Stimulated activated CD4-positive, alpha-beta T cell treated with anti-CD3 and anti-CD28 coated beads, Interleukin-2, amount 100 ng/mL, for 4 hours (primary cell): ENCODE data around the gene SP5.
"Not testable (repeated sequence)": the region's sequence is repeated elsewhere in the genome, so short reads cannot be mapped to it uniquely, and the experiment has no call there.

Experiments
- DNase-seq: peaks from one replicate; pipeline ENCODE4 v3.0.0-alpha.2; 2020; ENCODE audit warnings: low read depth

Gene SP5

GRCh38 chr2:170739048-170739447 lies 23.9 kb downstream of the SP5 start:
- DNase-seq, result no peak

GRCh38 chr2:170739507-170740046 lies 24.4 kb downstream of the SP5 start:
- DNase-seq, result no peak

GRCh38 chr2:170740660-170741059 lies 25.5 kb downstream of the SP5 start:
- DNase-seq, result no peak

GRCh38 chr2:170742000-170742399 lies 26.9 kb downstream of the SP5 start:
- DNase-seq, result no peak

GRCh38 chr2:170742896-170743529 lies 27.9 kb downstream of the SP5 start:
- no peak for DNase-seq

GRCh38 chr2:170743530-170744239 lies 28.5 kb downstream of the SP5 start:
- no peak for DNase-seq

- no peak for DNase-seq
Measured at GRCh38 chr2:170744248-170745002, 29.3 kb downstream of the SP5 start.

- no peak for DNase-seq
Measured at GRCh38 chr2:170745305-170745704, 30.2 kb downstream of the SP5 start.

- DNase-seq, result no peak
Measured at GRCh38 chr2:170747921-170748320, 32.8 kb downstream of the SP5 start.

- not testable (repeated sequence) for DNase-seq
Measured at GRCh38 chr2:170751555-170751954, 36.4 kb downstream of the SP5 start.

- DNase-seq, result no peak
Measured at GRCh38 chr2:170761572-170761971, 46.4 kb downstream of the SP5 start.

- DNase-seq, result no peak
Measured at GRCh38 chr2:170762760-170763159, 47.6 kb downstream of the SP5 start.

GRCh38 chr2:170763232-170763631 lies 48.1 kb downstream of the SP5 start:
- DNase-seq, result no peak

GRCh38 chr2:170764880-170765261 lies 49.7 kb downstream of the SP5 start:
- DNase-seq, result no peak

- DNase-seq, result no peak
Measured at GRCh38 chr2:170766693-170767092, 51.6 kb downstream of the SP5 start.
